Endothelial cell of umbilical vein (primary cell): ENCODE results near the gene FBXO4. TPM values are rescaled to one million over a fixed set of nuclear protein-coding genes. Genes with fewer than 3 reads are reported as not detected.

Experiments used
- BruUV-seq: library from RNA; stranded (reverse); fragments of 400-500 nt; replicated peaks from 2 replicates; lab custom pipeline; 2021; lab: Mats Ljungman, UMichigan
- CTCF ChIA-PET: fragments of 300-600, 350-600 bp; sonication (Branson Sonifier 250); formaldehyde crosslinking; loops from one replicate; lab custom pipeline; 2021; ENCODE audit warnings: antibody characterized with exemption, inconsistent platforms; lab: Charles Lee
- POLR2A ChIA-PET: fragments of 300-600, 350-600 bp; sonication (Branson Sonifier 250); formaldehyde crosslinking; loops from one replicate; lab custom pipeline; 2021; ENCODE audit warnings: antibody characterized with exemption, inconsistent platforms; lab: Charles Lee
- DNase-seq: peaks from one replicate; pipeline ENCODE4 v3.0.0-alpha.2; 2011; ENCODE audit warnings: low read depth, low spot score
- FAIRE-seq: peaks from 2 replicates; lab custom pipeline; 2011; peaks lifted over from hg19 to GRCh38; lab: Jason Lieb, UNC
- H2AFZ ChIP-seq: 2 replicates; pipeline ENCODE4 v1.6.0; 2012; ENCODE audit warnings: low read depth, low read length, control low read depth, inconsistent platforms
- H3K27ac ChIP-seq: 2 replicates; pipeline ENCODE4 v1.5.1; 2011; ENCODE audit warnings: low read depth, mild to moderate bottlenecking, control low read depth, low read length, moderate library complexity; ENCODE audit not compliant: insufficient read depth
- H3K27me3 ChIP-seq, 2 experiments: 2 replicates each; pipeline versions ENCODE4 v1.6.0 to v1.6.1; 2011; ENCODE audit warnings: low read length in 2 of 2, mixed read lengths in 1 of 2; ENCODE audit not compliant: control insufficient read depth in 2 of 2, insufficient read depth in 2 of 2
- H3K36me3 ChIP-seq, 2 experiments: 2 replicates in 1 of 2; 3 replicates in 1 of 2; pipeline ENCODE4 v1.5.1; 2011; ENCODE audit warnings: low read length in 2 of 2, mild to moderate bottlenecking in 1 of 2, moderate library complexity in 1 of 2; ENCODE audit not compliant: control insufficient read depth in 2 of 2, insufficient read depth in 2 of 2; ENCODE audit errors: extremely low read depth in 1 of 2
- H3K4me1 ChIP-seq: 3 replicates; pipeline ENCODE4 v1.5.1; 2011; ENCODE audit warnings: mild to moderate bottlenecking, low read length; ENCODE audit not compliant: control insufficient read depth, insufficient read depth; ENCODE audit errors: extremely low read depth
- H3K4me2 ChIP-seq: 2 replicates; pipeline ENCODE4 v1.6.1; 2011; ENCODE audit warnings: low read length, control low read depth, mixed read lengths; ENCODE audit not compliant: insufficient read depth
- H3K4me3 ChIP-seq, 3 experiments: fragments of 200-600 bp in 1 of 3; sonication (generic), shearing (Covaris generic) in 1 of 3; replicated peaks in 1 of 3; 2 replicates each; pipeline ENCODE4 v1.5.1; 2011 to 2016; ENCODE audit warnings: control low read depth in 3 of 3, low read length in 3 of 3, mild to moderate bottlenecking in 2 of 3, inconsistent platforms in 1 of 3, low read depth in 1 of 3, moderate library complexity in 1 of 3; ENCODE audit not compliant: insufficient read depth in 1 of 3
- H3K79me2 ChIP-seq: 2 replicates; pipeline ENCODE4 v1.6.0; 2012; ENCODE audit warnings: low read length, inconsistent platforms; ENCODE audit not compliant: control insufficient read depth, insufficient read depth
- H3K9ac ChIP-seq: replicated peaks from 2 replicates; pipeline ENCODE3; 2011; ENCODE audit warnings: low read length, control low read depth; ENCODE audit not compliant: insufficient read depth; ENCODE audit errors: extremely low read depth
- H3K9me1 ChIP-seq: replicated peaks from 3 replicates; pipeline ENCODE4 v1.6.0; 2011; ENCODE audit warnings: mild to moderate bottlenecking, low read length; ENCODE audit not compliant: control insufficient read depth, insufficient read depth; ENCODE audit errors: extremely low read depth
- H3K9me3 ChIP-seq: replicated peaks from 2 replicates; pipeline ENCODE4 v1.5.1; 2012; ENCODE audit warnings: low read length, inconsistent platforms; ENCODE audit not compliant: control insufficient read depth, insufficient read depth
- H4K20me1 ChIP-seq: replicated peaks from 2 replicates; pipeline ENCODE3; 2011; ENCODE audit warnings: mild to moderate bottlenecking, low read length; ENCODE audit not compliant: control insufficient read depth, insufficient read depth; ENCODE audit errors: extremely low read depth
- EZH2 ChIP-seq: IDR thresholded peaks from 2 replicates; pipeline ENCODE4 v1.6.1; 2012; ENCODE audit warnings: borderline replicate concordance, low read depth, mild to moderate bottlenecking, moderate library complexity, low read length, inconsistent platforms; ENCODE audit not compliant: severe bottlenecking
- FOS ChIP-seq: IDR thresholded peaks from 2 replicates; pipeline ENCODE4 v1.6.1; 2011; ENCODE audit warnings: mild to moderate bottlenecking, low read length, moderate library complexity, borderline replicate concordance; ENCODE audit not compliant: insufficient read depth
- GATA2 ChIP-seq: IDR thresholded peaks from 2 replicates; pipeline ENCODE4 v1.7.0; 2011; ENCODE audit warnings: low read depth, mild to moderate bottlenecking, moderate library complexity, mixed read lengths, low read length; ENCODE audit not compliant: insufficient read length, insufficient read depth
- JUN ChIP-seq: IDR thresholded peaks from 2 replicates; pipeline ENCODE4 v1.6.1; 2011; ENCODE audit warnings: borderline replicate concordance, low read depth; ENCODE audit not compliant: insufficient read length, insufficient read depth
- MYC ChIP-seq: IDR thresholded peaks from one replicate; pipeline ENCODE4 v1.6.1; 2011; ENCODE audit warnings: mild to moderate bottlenecking, low read depth, low read length
- POLR2A ChIP-seq: IDR thresholded peaks from 2 replicates; pipeline ENCODE4 v1.6.1; 2012; ENCODE audit warnings: low read depth, mild to moderate bottlenecking, control low read depth, low read length
- POLR2AphosphoS5 ChIP-seq: IDR thresholded peaks from 2 replicates; pipeline ENCODE4 v1.6.1; 2012; ENCODE audit warnings: low read depth, mild to moderate bottlenecking, control low read depth, low read length, moderate library complexity; ENCODE audit not compliant: insufficient read depth
- dilution Hi-C: fragments of 300-500 bp; cut with MboI; formaldehyde crosslinking; loops from one replicate; pipeline ENCODE4 v1.15.0; 2019; ENCODE audit warnings: low sequenced_read_pairs; ENCODE audit not compliant: extremely low pct_ligation_motif_present
- intact Hi-C: fragments of 100-400 bp; cut with micrococcal nuclease; formaldehyde crosslinking; loops from one replicate; pipeline ENCODE4 v1.10.0; 2022
- polyA plus RNA-seq, 4 experiments: library from polyadenylated mRNA; depleted of rRNA in 3 of 4; stranded (reverse) in 3 of 4; unstranded in 1 of 4; fragments of >200 nt; gene quantifications; 2 replicates each; pipeline versions ENCODE4 v1.2.1 to v1.2.3, GENCODE V29; 2011 to 2012; ENCODE audit warnings: missing spikeins in 1 of 4
- total RNA-seq: library from RNA; stranded (reverse); gene quantifications from 2 replicates; pipeline ENCODE4 v1.2.3, GENCODE V29; 2021
- TF ChIP-seq, protein P1 (sequence below), 2 donors: IDR thresholded peaks; 1 replicate in 1 of 2; 2 replicates in 1 of 2; pipeline ENCODE4 v1.5.1; 2011; ENCODE audit warnings: low read length in 2 of 2, mild to moderate bottlenecking in 2 of 2, moderate library complexity in 2 of 2, control low read depth in 1 of 2, inconsistent platforms in 1 of 2, low read depth in 1 of 2; ENCODE audit not compliant: insufficient read depth in 1 of 2; ENCODE audit errors: extremely low read depth in 1 of 2
- TF ChIP-seq, protein P2 (sequence below): IDR thresholded peaks from 2 replicates; pipeline ENCODE4 v1.6.1; 2011; ENCODE audit not compliant: insufficient read depth, insufficient read length

The FBXO4 gene
- total and polyA plus RNA-seq, 2 donors (not counting 3 experiments of a cell fraction or from before 2014, with no cell fraction given), result 4.4 to 7.7 TPM

DNA sequence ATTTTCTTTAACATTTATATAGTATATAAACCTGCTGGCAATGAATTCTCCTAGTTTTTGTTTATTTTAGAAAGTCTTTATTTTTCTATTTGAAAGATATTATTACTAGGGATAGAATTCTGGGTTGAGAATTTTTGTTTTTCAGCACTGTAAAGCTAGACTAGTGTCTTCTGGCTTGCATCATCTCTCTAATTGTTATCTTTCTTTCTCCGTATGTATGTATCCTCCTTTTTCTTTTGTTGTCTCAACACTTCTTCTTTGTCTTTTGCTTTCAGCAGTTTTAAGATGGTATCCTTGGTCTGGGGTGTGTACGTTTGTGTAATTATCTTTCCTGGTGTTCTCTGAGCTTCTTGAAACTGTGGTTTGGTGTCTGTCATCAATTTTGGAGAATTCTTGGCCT lies 48.8 kb downstream of the FBXO4 start:
- Histone ChIP-seq H4K20me1 (no peaks in the 10 kb centered on the region), H3K36me3 (no peaks in the 10 kb centered on the region), H3K9me1 (no peaks in the 10 kb centered on the region), H3K4me1 (no peaks in the 10 kb centered on the region), H3K9me3 (no peaks in the 10 kb centered on the region), H3K9ac (no peak overlapping the region), H3K4me2 (no peak overlapping the region), H3K27ac (no peak overlapping the region), H3K79me2 (no peaks in the 10 kb centered on the region), H2AFZ (no peak overlapping the region), H3K4me3 (no peak overlapping the region), H3K27me3 (no peaks in the 10 kb centered on the region)
- no peak for FAIRE-seq
- BruUV-seq, result no TSS peak
- no peak for DNase-seq
- CTCF ChIA-PET, result interaction anchor here (0.9 to 1.9 kb wide), 3 partner anchors 28 to 118 kb away, joined by 3 to 4 read pairs (median 3); no protein-coding TSS in a partner anchor
- dilution Hi-C loops, result no loop called here
- POLR2A ChIA-PET, result no interaction called here
- intact Hi-C loops, result no loop called here
- no peak for TF ChIP-seq POLR2AphosphoS5
- TF ChIP-seq GATA2, result no peak
- TF ChIP-seq EZH2, result no peak
- TF ChIP-seq FOS, result no peak
- TF ChIP-seq, protein P1, sequence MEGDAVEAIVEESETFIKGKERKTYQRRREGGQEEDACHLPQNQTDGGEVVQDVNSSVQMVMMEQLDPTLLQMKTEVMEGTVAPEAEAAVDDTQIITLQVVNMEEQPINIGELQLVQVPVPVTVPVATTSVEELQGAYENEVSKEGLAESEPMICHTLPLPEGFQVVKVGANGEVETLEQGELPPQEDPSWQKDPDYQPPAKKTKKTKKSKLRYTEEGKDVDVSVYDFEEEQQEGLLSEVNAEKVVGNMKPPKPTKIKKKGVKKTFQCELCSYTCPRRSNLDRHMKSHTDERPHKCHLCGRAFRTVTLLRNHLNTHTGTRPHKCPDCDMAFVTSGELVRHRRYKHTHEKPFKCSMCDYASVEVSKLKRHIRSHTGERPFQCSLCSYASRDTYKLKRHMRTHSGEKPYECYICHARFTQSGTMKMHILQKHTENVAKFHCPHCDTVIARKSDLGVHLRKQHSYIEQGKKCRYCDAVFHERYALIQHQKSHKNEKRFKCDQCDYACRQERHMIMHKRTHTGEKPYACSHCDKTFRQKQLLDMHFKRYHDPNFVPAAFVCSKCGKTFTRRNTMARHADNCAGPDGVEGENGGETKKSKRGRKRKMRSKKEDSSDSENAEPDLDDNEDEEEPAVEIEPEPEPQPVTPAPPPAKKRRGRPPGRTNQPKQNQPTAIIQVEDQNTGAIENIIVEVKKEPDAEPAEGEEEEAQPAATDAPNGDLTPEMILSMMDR (IDR thresholded peaks at IDR 0.05; ENCODE audit: extremely low read depth in 1 of 2, insufficient read depth in 1 of 2, low read depth in 1 of 2, low read length in 2 of 2), result no peak
- no peak for TF ChIP-seq MYC
- TF ChIP-seq POLR2A, result no peak

DNA sequence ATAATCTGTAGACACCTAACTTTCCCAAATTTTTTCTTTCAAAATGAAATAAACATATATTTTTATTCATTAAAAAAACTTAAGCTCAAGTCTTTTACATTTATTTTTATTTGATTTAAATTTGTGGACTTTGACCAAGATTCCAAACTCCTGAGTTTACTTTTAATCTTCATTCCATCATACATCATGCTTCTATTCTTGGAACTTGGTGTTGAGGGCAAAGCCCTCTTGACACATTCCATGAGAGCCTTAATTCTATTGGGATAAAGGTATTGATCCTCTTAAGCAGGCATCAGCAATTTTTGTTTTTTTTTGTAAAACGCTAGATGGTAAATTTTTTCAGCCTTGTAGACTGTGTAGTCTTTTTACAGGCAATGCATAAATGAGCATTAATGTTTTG lies 53.6 kb downstream of the FBXO4 start:
- dilution Hi-C loops, result no loop called here
- ChIA-PET POLR2A (no interaction called here), CTCF (no interaction called here)

More for the DNA sequence above, 53.6 kb downstream of the FBXO4 start:
- Histone ChIP-seq H3K9ac (no peak overlapping the region), H3K27ac (no peak overlapping the region), H3K36me3 (no peaks in the 10 kb centered on the region), H3K9me3 (no peaks in the 10 kb centered on the region), H3K4me3 (no peak overlapping the region), H4K20me1 (no peaks in the 10 kb centered on the region), H3K27me3 (no peaks in the 10 kb centered on the region), H3K9me1 (no peaks in the 10 kb centered on the region), H3K79me2 (no peaks in the 10 kb centered on the region), H3K4me2 (no peak overlapping the region), H2AFZ (no peak overlapping the region), H3K4me1 (no peaks in the 10 kb centered on the region)
- BruUV-seq, result no TSS peak
- intact Hi-C loops, result no loop called here
- TF ChIP-seq GATA2 (no peak), JUN (no peak), EZH2 (no peak), POLR2AphosphoS5 (no peak), FOS (no peak), POLR2A (no peak), MYC (no peak)
- TF ChIP-seq, protein P1 (IDR thresholded peaks at IDR 0.05; ENCODE audit: extremely low read depth in 1 of 2, insufficient read depth in 1 of 2, low read depth in 1 of 2, low read length in 2 of 2), result no peak
- TF ChIP-seq, protein P2, sequence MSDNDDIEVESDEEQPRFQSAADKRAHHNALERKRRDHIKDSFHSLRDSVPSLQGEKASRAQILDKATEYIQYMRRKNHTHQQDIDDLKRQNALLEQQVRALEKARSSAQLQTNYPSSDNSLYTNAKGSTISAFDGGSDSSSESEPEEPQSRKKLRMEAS, result no peak
- FAIRE-seq, result no peak
- DNase-seq, result no peak
